Esophagus mucosa (tissue), 1 donor: ENCODE results near the gene NACC1. TPM values are rescaled to one million over a fixed set of nuclear protein-coding genes. Genes with fewer than 3 reads are reported as not detected.
"Not testable (repeated sequence)": the region's sequence is repeated elsewhere in the genome, so short reads cannot be mapped to it uniquely, and the experiment has no call there.

Source experiments
- ATAC-seq: fragments of 200-7000 bp; cut with Tn5 transposase; one replicate; pipeline ENCODE4 v1.9.1; 2020
- total RNA-seq: library from RNA; stranded (reverse); gene quantifications from one replicate; pipeline ENCODE4 v1.2.4, GENCODE V29; 2023
- donor health status: DM: yes; HTN: yes; CAD: no.

NACC1 gene
- total RNA-seq, 1 donor from 2014 or later: 40.0 TPM

DNA sequence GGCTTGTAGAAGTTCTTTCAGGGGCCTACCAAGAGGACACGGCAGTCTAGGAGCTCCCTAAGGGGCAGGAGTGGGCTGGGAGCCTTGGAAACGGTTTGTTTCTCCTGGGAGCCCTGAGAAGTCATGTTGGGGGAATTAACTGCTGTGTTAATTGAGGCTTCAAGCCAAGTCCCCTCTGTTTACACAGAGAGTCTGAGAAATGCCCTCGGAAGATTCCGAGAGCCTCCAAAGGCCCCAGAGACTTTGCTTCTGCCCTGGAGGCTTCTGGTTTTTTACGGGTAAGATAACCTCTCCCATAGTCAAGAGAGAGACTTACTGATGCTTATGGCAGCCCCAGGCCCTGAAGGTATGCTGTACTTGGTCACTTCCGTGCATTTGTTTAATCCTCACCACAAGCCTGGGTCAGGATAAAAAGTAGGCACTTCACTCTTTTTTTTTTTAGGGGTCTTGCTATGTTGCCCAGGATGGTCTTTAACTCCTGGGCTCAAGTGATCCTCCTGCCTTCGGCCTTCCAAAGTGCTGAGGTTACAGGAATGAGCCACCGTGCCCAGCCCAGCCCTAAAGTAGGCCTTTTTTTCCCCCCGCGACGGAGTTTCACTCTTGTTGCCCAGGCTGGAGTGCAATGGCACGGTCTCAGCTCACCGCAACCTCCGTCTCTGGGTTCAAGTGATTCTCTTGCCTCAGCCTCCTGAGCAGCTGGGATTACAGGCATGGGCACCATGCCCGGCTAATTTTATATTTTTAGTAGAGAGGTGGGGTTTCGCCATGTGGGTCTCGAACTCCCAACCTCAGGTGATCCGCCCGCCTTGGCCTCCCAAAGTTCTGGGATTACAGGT, 47.3 kb downstream of the NACC1 start:
- ATAC-seq: no peak

DNA sequence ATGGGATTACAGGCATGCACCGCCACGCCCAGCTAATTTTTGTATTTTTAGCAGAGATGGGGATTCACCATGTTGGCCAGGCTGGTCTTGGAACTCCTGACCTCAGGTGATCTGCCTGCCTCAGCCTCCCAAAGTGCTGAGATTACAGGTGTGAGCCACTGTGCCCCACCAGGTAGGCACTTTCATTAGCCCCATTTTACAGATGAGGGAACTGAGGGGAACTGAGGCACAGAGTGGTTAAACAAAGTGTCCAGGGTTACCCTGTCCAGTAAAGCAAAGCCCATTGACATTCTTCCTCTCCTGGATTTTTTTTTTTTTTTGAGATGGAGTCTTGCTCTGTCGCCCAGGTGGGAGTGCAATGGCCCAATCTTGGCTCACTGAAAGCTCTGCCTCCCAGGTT, 48.1 kb downstream of the NACC1 start:
- ATAC-seq: not testable (repeated sequence)

- ATAC-seq: peak; percentile 74
Observed at GRCh38 chr19:13169769-13170168, 51.7 kb downstream of the NACC1 start.

DNA sequence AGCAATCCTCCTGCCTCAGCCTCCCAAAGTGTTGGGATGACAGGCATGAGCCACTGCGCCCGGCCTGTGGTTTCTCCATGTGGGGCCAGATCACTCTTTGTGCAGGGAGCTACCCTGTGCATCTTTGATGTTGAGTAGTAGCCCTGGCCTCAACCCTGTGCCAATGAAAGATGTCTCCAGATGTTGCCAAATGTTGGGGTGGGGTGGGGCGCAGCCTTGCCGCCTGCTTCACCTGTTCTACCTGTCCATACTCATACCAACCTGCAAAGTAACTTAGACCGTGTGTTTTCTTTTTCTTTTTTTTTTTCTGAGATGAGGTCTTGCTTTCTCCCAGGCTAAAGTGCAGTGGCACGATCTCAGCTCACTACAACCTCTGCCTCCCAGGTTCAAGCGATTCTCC, 53.1 kb downstream of the NACC1 start:
- ATAC-seq: peak; percentile 70

DNA sequence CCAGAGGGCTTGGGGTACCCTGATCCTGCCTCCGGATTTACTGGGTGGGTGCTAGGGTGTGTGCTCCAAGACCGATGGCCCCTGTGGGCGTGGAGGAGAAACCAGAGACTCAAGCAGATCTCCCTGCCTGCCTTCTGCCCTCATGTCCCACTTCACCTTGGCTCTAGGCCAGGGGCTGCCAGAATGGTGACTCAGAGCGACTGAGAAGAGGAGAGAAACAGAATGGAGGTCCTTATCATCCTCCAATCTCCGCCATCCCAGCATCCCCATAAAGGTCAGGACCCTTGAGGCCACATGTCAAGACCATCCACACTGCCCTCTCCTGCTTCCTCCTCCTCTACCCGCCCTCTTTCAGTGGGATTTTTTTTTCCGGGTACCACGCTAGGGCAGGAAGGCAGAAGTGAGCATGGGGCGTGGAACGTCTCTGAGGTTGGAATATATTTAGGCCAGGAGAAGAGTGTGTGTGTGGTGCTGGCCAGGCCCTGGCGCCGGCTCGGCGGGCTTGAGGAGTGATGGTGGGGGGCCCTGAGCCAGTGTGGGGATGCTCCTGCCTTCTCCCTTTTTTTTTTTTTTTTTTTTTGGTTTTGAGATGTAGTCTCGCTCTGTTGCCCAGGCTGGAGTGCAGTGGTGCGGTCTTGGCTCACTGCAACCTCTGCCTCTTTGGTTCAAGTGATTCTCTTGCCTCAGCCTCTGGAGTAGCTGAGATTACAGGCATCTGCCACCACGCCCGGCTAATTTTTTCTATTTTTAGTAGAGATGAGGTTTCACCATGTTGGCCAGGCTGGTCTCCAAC, 54.5 kb downstream of the NACC1 start:
- no peak for ATAC-seq

- ATAC-seq: no peak
Observed at GRCh38 chr19:13173139-13173737, 55.2 kb downstream of the NACC1 start.

GRCh38 chr19:13176345-13176744, 58.3 kb downstream of the NACC1 start:
- no peak for ATAC-seq

DNA sequence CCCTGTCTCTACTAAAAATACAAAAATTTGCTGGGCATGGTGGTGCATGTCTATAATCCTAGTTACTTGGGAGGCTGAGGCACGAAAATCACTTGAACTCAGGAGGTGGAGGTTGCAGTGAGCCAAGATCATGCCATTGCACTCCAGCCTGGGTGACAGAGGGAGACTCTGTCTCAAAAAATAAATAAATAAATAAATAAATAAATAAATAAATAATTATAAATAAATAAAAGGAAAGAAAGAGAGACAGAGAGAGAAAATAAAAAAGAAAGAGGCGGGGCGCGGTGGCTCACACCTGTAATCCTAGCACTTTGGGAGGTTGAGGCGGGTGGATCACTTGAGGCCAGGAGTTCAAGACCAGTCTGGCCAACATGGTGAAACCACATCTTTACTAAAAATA, 59.5 kb downstream of the NACC1 start:
- not testable (repeated sequence) for ATAC-seq

GRCh38 chr19:13178291-13178690, 60.2 kb downstream of the NACC1 start:
- ATAC-seq: not testable (repeated sequence)

DNA sequence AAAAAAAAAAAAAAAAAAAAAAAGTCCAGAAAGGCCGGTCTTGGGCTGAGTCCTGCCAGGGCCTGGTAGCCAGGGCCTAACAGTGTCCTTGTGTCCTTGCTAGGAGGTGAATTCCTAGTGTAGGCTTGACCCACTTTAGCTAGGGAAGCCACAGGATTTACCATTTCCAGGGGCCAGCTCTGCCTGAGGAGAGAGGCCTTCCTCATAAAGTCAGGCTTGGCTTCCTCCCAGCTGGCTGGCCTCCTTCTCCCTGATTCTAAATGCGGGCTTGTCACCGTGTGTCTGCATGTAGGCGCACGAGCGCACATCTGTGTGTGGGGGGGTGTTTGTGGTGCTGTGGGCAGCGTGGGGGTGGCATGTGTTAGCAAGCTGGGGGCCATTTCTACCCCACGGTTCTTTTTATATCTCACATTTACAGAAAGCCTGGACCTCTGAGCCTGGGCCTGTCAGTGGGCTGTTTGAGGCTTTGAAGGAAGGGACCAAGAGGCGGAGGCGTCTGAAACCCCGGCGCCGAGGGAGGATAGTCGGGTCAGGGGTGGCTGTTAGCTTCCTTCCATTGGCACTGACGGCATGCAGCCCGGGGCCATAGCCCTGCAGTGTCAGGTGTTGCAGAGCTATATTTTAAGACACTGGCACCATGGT, 63.8 kb downstream of the NACC1 start:
- peak; percentile 59 for ATAC-seq

GRCh38 chr19:13184926-13185325, 66.9 kb downstream of the NACC1 start:
- not testable (repeated sequence) for ATAC-seq

GRCh38 chr19:13185763-13186657, 67.9 kb downstream of the NACC1 start:
- ATAC-seq: not testable (repeated sequence)

GRCh38 chr19:13186688-13187087, 68.6 kb downstream of the NACC1 start:
- not testable (repeated sequence) for ATAC-seq

DNA sequence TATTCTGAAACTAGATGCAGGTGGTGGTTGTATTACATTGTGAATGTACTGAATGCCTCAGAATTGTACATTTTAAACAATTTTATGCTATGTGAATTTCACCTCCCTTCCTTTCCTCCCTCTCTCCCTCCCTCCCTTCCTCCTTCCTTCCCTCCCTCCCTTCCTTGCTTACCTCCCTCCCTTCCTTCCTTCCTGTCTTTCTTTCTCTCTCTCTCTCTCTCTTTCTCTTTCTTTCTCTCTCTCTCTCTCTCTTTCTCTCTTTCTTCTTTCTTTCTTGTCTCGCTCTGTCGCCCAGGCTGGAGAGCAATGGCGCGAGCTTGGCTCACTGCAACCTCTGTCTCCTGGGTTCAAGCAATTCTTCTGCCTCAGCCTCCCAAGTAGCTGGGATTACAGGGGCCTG, 69.4 kb downstream of the NACC1 start:
- ATAC-seq: no peak

- no peak for ATAC-seq
Observed at GRCh38 chr19:13189600-13189999, 71.5 kb downstream of the NACC1 start.

Other genes starting within 250 kb of the NACC1 start
- 22.5 TPM for gene DNASE2, start 236.8 kb upstream of the NACC1 start, total RNA-seq
- not detected for gene KLF1, start 231.1 kb upstream of the NACC1 start, total RNA-seq
- gene GCDH, start 227.1 kb upstream of the NACC1 start, total RNA-seq: 16.1 TPM
- gene SYCE2, start 199.0 kb upstream of the NACC1 start, total RNA-seq: 0.56 TPM
- 46.6 TPM for gene FARSA, start 184.6 kb upstream of the NACC1 start, total RNA-seq
- gene CALR, start 179.7 kb upstream of the NACC1 start, total RNA-seq: 586 TPM
- gene RAD23A, start 172.4 kb upstream of the NACC1 start, total RNA-seq: 65.6 TPM
- 20.7 TPM for gene GADD45GIP1, start 161.0 kb upstream of the NACC1 start, total RNA-seq
- not detected for gene DAND5, start 148.7 kb upstream of the NACC1 start, total RNA-seq
- gene NFIX, start 122.8 kb upstream of the NACC1 start, total RNA-seq: 101 TPM
- 1.4 TPM for gene LYL1, start 15.4 kb upstream of the NACC1 start, total RNA-seq
- 23.8 TPM for gene TRMT1, start 1.5 kb upstream of the NACC1 start, total RNA-seq
- 46.0 TPM for gene STX10, start 32.1 kb downstream of the NACC1 start, total RNA-seq
- 97.7 TPM for gene IER2, start 32.1 kb downstream of the NACC1 start, total RNA-seq